Brain microvascular endothelial cell (primary cell): Measurements from ENCODE around the gene FAF1.

ENCODE experiments used
- DNase-seq: peaks from one replicate; pipeline ENCODE4 v3.0.0-alpha.2; 2020
- H3K27ac ChIP-seq: fragments of 250-450 bp; sonication (Bioruptor Pico); 2 replicates; pipeline ENCODE4 v1.5.1; 2020; ENCODE audit warnings: mild to moderate bottlenecking, moderate library complexity
- H3K27me3 ChIP-seq: fragments of 250-450 bp; sonication (Bioruptor Pico); replicated peaks from 2 replicates; pipeline ENCODE4 v1.5.1; 2020; ENCODE audit warnings: mild to moderate bottlenecking
- H3K36me3 ChIP-seq: fragments of 250-450 bp; sonication (Bioruptor Pico); replicated peaks from 2 replicates; pipeline ENCODE4 v1.5.1; 2020; ENCODE audit warnings: mild to moderate bottlenecking
- H3K4me3 ChIP-seq: 2 replicates; pipeline ENCODE4 v1.5.1; 2011; ENCODE audit warnings: low read depth, mild to moderate bottlenecking, control low read depth, low read length, moderate library complexity
- CTCF ChIP-seq: IDR thresholded peaks from 2 replicates; pipeline ENCODE4 v1.5.1; 2011; ENCODE audit warnings: low read depth, mild to moderate bottlenecking, moderate library complexity, low read length, control low read depth, inconsistent platforms; ENCODE audit errors: missing control alignments
- in situ Hi-C: cut with HindIII; loops from 2 replicates; pipeline ENCODE4 v1.10.0; 2017; ENCODE audit warnings: low sequenced_read_pairs, low pct_ligation_motif_present

The FAF1 gene

DNA sequence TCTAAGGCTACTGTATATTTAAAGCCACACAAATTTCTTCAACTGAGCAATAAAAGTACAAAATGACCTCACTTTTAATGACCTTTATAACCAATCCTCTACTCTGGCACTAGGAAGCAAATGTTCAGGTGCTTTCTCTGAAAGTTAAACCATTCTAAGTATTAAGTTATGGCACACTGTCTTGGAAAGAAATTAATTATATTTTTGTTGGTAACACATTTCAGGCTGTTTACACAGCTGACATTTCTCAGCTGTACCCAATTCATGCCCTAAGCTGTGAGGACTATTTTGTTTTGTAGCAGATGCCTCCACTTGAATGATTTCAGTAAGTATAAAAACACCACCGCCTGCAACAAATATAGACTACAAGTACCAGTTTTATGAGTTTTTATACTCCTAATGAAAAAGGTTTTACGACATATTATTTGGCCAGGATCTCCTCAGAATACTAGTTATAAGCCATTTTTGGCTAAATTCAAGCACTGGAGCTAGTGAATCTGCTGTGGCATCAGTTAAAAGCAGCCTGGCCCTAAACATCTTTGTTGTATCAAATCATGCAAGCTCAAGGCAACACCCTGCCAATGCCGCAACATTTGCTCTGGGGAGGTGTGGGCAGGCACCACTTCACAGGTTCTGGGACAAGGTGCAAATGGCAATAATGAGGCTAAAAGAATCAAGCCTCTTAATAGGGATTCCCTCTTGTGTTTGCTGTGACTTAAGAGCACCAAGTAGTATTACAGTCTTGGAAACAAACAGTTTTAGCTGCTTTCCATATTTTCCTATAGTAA lies 308.4 kb downstream of the FAF1 start:
- DNase-seq, result no peak
- Histone ChIP-seq H3K36me3 (no peaks in the 10 kb centered on the region), H3K27ac (no peak overlapping the region), H3K27me3 (no peaks in the 10 kb centered on the region), H3K4me3 (no peak overlapping the region)
- in situ Hi-C loops, result no loop called here
- no peak for TF ChIP-seq CTCF

- TF ChIP-seq CTCF, result no peak
- in situ Hi-C loops, result no loop called here
- Histone ChIP-seq H3K27me3 (no peaks in the 10 kb centered on the region), H3K27ac (no peak overlapping the region), H3K36me3 (no peaks in the 10 kb centered on the region), H3K4me3 (no peak overlapping the region)
- DNase-seq, result no peak
These were observed 313.5 kb downstream of the FAF1 start for GRCh38 chr1:50646526-50646925.

DNA sequence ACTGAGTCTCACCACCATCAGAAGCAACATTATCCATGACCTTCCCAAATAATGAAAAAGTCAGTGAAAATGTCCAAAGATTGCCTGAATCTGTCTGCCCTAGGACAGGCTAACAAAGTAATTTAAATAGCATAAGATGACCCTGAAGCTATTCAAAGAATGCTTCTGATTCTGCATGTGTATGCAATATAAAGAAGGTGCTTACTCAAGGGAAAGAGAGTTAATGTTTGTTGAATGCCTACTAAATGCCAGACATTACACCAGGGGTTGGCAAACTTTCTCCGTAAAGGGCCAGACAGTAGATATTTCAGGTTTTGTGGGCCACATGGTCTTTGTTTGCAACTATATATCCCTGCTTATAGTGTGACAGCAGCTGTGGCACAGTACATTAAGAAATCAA lies 314.9 kb downstream of the FAF1 start:
- in situ Hi-C loops, result no loop called here
- TF ChIP-seq CTCF, result no peak
- no peaks in the 10 kb centered on the region for H3K36me3 ChIP-seq
- no peak overlapping the region for H3K27ac ChIP-seq
- H3K4me3 ChIP-seq, result no peak overlapping the region
- no peak for DNase-seq
- no peaks in the 10 kb centered on the region for H3K27me3 ChIP-seq

- DNase-seq, result no peak
- Histone ChIP-seq H3K4me3 (no peak overlapping the region), H3K27ac (no peak overlapping the region), H3K36me3 (no peaks in the 10 kb centered on the region), H3K27me3 (no peaks in the 10 kb centered on the region)
- in situ Hi-C loops, result no loop called here
- TF ChIP-seq CTCF, result no peak
These were observed 315.5 kb downstream of the FAF1 start for GRCh38 chr1:50644447-50645105.

DNA sequence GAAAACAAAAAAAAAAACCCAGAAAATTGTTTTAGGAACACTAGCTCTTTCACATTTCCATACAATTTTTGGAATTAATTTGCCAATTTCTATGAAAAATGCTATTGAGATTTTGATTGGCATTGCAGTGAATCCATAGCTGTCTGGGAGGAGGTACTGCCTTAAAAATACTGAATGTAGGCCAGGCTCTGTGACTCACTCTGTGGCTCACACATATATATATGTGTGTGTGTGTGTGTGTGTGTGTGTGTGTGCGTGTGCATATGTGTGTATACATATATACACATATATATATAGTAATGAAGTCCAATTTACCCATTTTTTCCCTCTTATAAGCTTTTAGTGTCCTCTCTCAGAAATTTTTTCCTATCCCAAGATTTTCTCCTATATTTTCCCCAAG lies 322.6 kb downstream of the FAF1 start:
- H3K36me3 ChIP-seq, result no peaks in the 10 kb centered on the region
- in situ Hi-C loops, result no loop called here
- no peaks in the 10 kb centered on the region for H3K27me3 ChIP-seq
- H3K4me3 ChIP-seq, result no peak overlapping the region
- no peak for TF ChIP-seq CTCF
- DNase-seq, result no peak
- no peak overlapping the region for H3K27ac ChIP-seq
